HepG2 (cell line): ENCODE data around the gene ELAC2. TPM values are rescaled to one million over a fixed set of nuclear protein-coding genes. Genes with fewer than 3 reads are reported as not detected.

ENCODE experiments used
- ATAC-seq: fragments of 200-7000 bp; cut with Tn5 transposase; 3 replicates; pipeline ENCODE4 v1.9.1; 2020; ENCODE audit warnings: mild to moderate bottlenecking, moderate library complexity
- BruUV-seq: library from RNA; stranded (reverse); fragments of 400-500 nt; replicated peaks from 2 replicates; lab custom pipeline; 2021; lab: Mats Ljungman, UMichigan
- CTCF ChIA-PET: fragments of 300-600 bp; formaldehyde crosslinking; extraction: SDS; loops from one replicate; lab custom pipeline; 2021; ENCODE audit warnings: low total read pairs, inconsistent platforms, low intra/inter-chr PET ratio; lab: Yijun Ruan, JAX
- POLR2A ChIA-PET: fragments of 350-600 bp; sonication (Branson Sonifier 250); formaldehyde crosslinking; loops from one replicate; lab custom pipeline; 2020; ENCODE audit warnings: antibody characterized with exemption, inconsistent platforms; lab: Yijun Ruan, JAX
- DNase-seq: peaks from one replicate; pipeline ENCODE4 v3.0.0-alpha.2; 2015; ENCODE audit warnings: low spot score
- FAIRE-seq: peaks from 3 replicates; lab custom pipeline; 2011; peaks lifted over from hg19 to GRCh38; lab: Jason Lieb, UNC
- H2AFZ ChIP-seq: one replicate; pipeline ENCODE4 v1.6.1; 2011; ENCODE audit warnings: low read length, inconsistent platforms
- H3K27ac ChIP-seq: fragments of 300-600 bp; 3 replicates; pipeline ENCODE4 v1.8.0; 2011; ENCODE audit warnings: mixed run types, mild to moderate bottlenecking, mixed read lengths, low read length, inconsistent platforms; ENCODE audit not compliant: insufficient read depth; ENCODE audit errors: extremely low read length
- H3K27me3 ChIP-seq, 2 experiments: fragments of 200-600 bp in 1 of 2; 2 replicates in 1 of 2; 3 replicates in 1 of 2; pipeline versions ENCODE4 v1.6.0 to v1.8.0; 2011; ENCODE audit warnings: low read length in 2 of 2, mild to moderate bottlenecking in 2 of 2, moderate library complexity in 2 of 2, inconsistent platforms in 1 of 2; ENCODE audit not compliant: insufficient read depth in 2 of 2, control insufficient read depth in 1 of 2
- H3K36me3 ChIP-seq, 2 experiments: fragments of 200-600 bp in 1 of 2; replicated peaks in 1 of 2; 2 replicates in 1 of 2; 3 replicates in 1 of 2; pipeline versions ENCODE4 v1.5.1 to v1.8.0; 2011; ENCODE audit warnings: low read length in 2 of 2, inconsistent platforms in 1 of 2; ENCODE audit not compliant: insufficient read depth in 2 of 2, control insufficient read depth in 1 of 2
- H3K4me1 ChIP-seq: 2 replicates; pipeline ENCODE4 v1.5.1; 2012; ENCODE audit warnings: low read length, inconsistent platforms; ENCODE audit not compliant: insufficient read depth
- H3K4me2 ChIP-seq: 2 replicates; pipeline ENCODE4 v1.6.0; 2011; ENCODE audit warnings: low read depth, low read length, inconsistent platforms
- H3K4me3 ChIP-seq, 3 experiments: fragments of 200-600 bp in 1 of 3; sonication (generic), shearing (Covaris generic) in 1 of 3; replicated peaks in 1 of 3; 2 replicates each; pipeline ENCODE4 v1.5.1; 2011 to 2016; ENCODE audit warnings: low read length in 3 of 3, inconsistent platforms in 2 of 3, low read depth in 2 of 3, mild to moderate bottlenecking in 2 of 3, control low read depth in 1 of 3, mixed read lengths in 1 of 3; ENCODE audit not compliant: insufficient read depth in 1 of 3
- H3K79me2 ChIP-seq: one replicate; pipeline ENCODE4 v1.6.1; 2011; ENCODE audit warnings: low read length, inconsistent platforms; ENCODE audit not compliant: insufficient read depth
- H3K9ac ChIP-seq: 2 replicates; pipeline ENCODE4 v1.6.0; 2011; ENCODE audit warnings: mild to moderate bottlenecking, low read depth, low read length, inconsistent platforms; ENCODE audit not compliant: insufficient read depth
- H3K9me3 ChIP-seq: 2 replicates; pipeline ENCODE4 v1.5.1; 2012; ENCODE audit warnings: mild to moderate bottlenecking, low read length
- H4K20me1 ChIP-seq: 2 replicates; pipeline ENCODE4 v1.6.0; 2011; ENCODE audit warnings: inconsistent platforms, mild to moderate bottlenecking, low read length, moderate library complexity; ENCODE audit not compliant: insufficient read depth
- BRD4 ChIP-seq: sonication (generic); formaldehyde crosslinking; IDR thresholded peaks from 2 replicates; pipeline ENCODE4 v1.4.0; 2020; ENCODE audit warnings: missing genetic modification reagents
- MIER2 ChIP-seq: IDR thresholded peaks from 2 replicates; pipeline ENCODE4 v1.6.1; 2016; ENCODE audit warnings: missing biosample characterization, missing genetic modification reagents
- SALL2 ChIP-seq: sonication (generic); formaldehyde crosslinking; IDR thresholded peaks from 2 replicates; pipeline ENCODE4 v1.8.1; 2023; ENCODE audit warnings: mild to moderate bottlenecking, missing genetic modification reagents, inconsistent platforms
- SOX6 ChIP-seq, 2 experiments: fragments of 450-650 bp in 1 of 2; sonication (generic) in 1 of 2; formaldehyde crosslinking in 1 of 2; IDR thresholded peaks; 2 replicates each; pipeline versions ENCODE4 v1.4.0 to v1.6.1; 2017 to 2020; ENCODE audit warnings: antibody characterized with exemption in 1 of 2, mild to moderate bottlenecking in 1 of 2, missing genetic modification reagents in 1 of 2
- ZNF318 ChIP-seq: sonication (generic); formaldehyde crosslinking; IDR thresholded peaks from 2 replicates; pipeline ENCODE4 v1.4.0; 2020; ENCODE audit warnings: mild to moderate bottlenecking, missing genetic modification reagents
- ZNF543 ChIP-seq: sonication (generic); formaldehyde crosslinking; IDR thresholded peaks from 2 replicates; pipeline ENCODE4 v1.4.0; 2020; ENCODE audit warnings: mild to moderate bottlenecking, missing genetic modification reagents
- ZUFSP ChIP-seq: sonication (generic); formaldehyde crosslinking; IDR thresholded peaks from 2 replicates; pipeline ENCODE4 v1.9.0; 2021; ENCODE audit warnings: missing genetic modification reagents, mild to moderate bottlenecking, borderline replicate concordance
- WGBS: methylation state at CpG from one replicate; pipeline ENCODE4 v1.1.6; 2017; ENCODE audit warnings: low lambda C conversion rate; 5-methylcytosine and 5-hydroxymethylcytosine counted together
- in situ Hi-C: cut with HindIII; loops from 2 replicates; pipeline ENCODE4 v1.10.0; 2017; ENCODE audit warnings: low pct_unique_long_range_greater_than_20kb; ENCODE audit not compliant: extremely low pct_ligation_motif_present
- intact Hi-C: fragments of 100-400 bp; cut with micrococcal nuclease; formaldehyde crosslinking; loops from one replicate; pipeline ENCODE4 v1.10.0; 2022; ENCODE audit not compliant: unreplicated experiment
- polyA plus RNA-seq, 8 experiments: library from polyadenylated mRNA; depleted of rRNA in 3 of 8; stranded (reverse) in 7 of 8; unstranded in 1 of 8; fragments of >200 nt; fragmentation: Illumina TruSeq in 4 of 8; extraction: Trizol in 4 of 8; gene quantifications; 2 replicates each; pipeline versions ENCODE4 v1.2.1 to v1.2.3, GENCODE V29; 2011 to 2016; ENCODE audit warnings: low read depth in 4 of 8, missing spikeins in 1 of 8, mixed read lengths in 1 of 8; ENCODE audit not compliant: insufficient read depth in 1 of 8
- total RNA-seq, 5 experiments: library from RNA; depleted of rRNA; stranded (reverse); fragments of >200 nt; fragmentation: Illumina TruSeq; extraction: Trizol; gene quantifications; 2 replicates each; pipeline ENCODE4 v1.2.3, GENCODE V29; 2016; ENCODE audit warnings: low read depth in 1 of 5
- TF ChIP-seq, protein P1 (sequence below): conservative IDR thresholded peaks from 2 replicates; pipeline ENCODE4 v1.6.1; 2018; ENCODE audit warnings: missing genetic modification reagents
- TF ChIP-seq, protein P2 (sequence below): sonication (generic); formaldehyde crosslinking; IDR thresholded peaks from 2 replicates; pipeline ENCODE4 v1.8.0; 2022; ENCODE audit warnings: low read depth, missing genetic modification reagents
- TF ChIP-seq, protein P3 (sequence below): sonication (generic); formaldehyde crosslinking; IDR thresholded peaks from 2 replicates; pipeline ENCODE4 v1.4.0; 2020; ENCODE audit warnings: missing genetic modification reagents

ELAC2 gene
- total and polyA plus RNA-seq, 2 of the 13 experiments (the other 11 are each of a cell fraction or from before 2014, with no cell fraction given), result 35.6 to 50.4 TPM

GRCh38 chr17:13035420-13035819, 17.6 kb upstream of the ELAC2 start:
- DNase-seq (no peak), ATAC-seq (no peak), FAIRE-seq (no peak)
- peaks cover 14% of the 10 kb centered on the region for H3K9me3 ChIP-seq
- in situ Hi-C loops (no loop called here), intact Hi-C loops (loop anchor here (10.0 kb wide), 1 partner anchor 59 kb away; no protein-coding TSS in a partner anchor)
- 38% methylated on average over 1 of the region's 1 CpG for WGBS
- no peaks in the 10 kb centered on the region for H3K79me2 ChIP-seq
- no peak overlapping the region for H2AFZ ChIP-seq
- no peak overlapping the region for H3K27ac ChIP-seq
- H3K36me3 ChIP-seq, result no peaks in the 10 kb centered on the region
- ChIA-PET POLR2A (no interaction called here), CTCF (no interaction called here)
- no peak overlapping the region for H3K9ac ChIP-seq
- BruUV-seq, result no TSS peak
- 0 out of 2 replicates have a peak, but pooled peaks cover 5% of the 10 kb centered on the region for H3K4me1 ChIP-seq
- no peaks in the 10 kb centered on the region for H4K20me1 ChIP-seq
- no peak overlapping the region for H3K4me2 ChIP-seq
- no peaks in the 10 kb centered on the region for H3K27me3 ChIP-seq
- H3K4me3 ChIP-seq, result no peak overlapping the region
- TF ChIP-seq ZUFSP (CRISPR knock-in tag) (no peak), BRD4 (CRISPR knock-in tag) (no peak), SOX6 (IDR thresholded peaks at IDR 0.05) (no peak), SOX6 (CRISPR knock-in tag; IDR thresholded peaks at IDR 0.05) (no peak), MIER2 (CRISPR knock-in tag) (no peak), SALL2 (CRISPR knock-in tag) (no peak), ZNF543 (CRISPR knock-in tag) (no peak), ZNF318 (CRISPR knock-in tag) (no peak)
- TF ChIP-seq, protein P1, sequence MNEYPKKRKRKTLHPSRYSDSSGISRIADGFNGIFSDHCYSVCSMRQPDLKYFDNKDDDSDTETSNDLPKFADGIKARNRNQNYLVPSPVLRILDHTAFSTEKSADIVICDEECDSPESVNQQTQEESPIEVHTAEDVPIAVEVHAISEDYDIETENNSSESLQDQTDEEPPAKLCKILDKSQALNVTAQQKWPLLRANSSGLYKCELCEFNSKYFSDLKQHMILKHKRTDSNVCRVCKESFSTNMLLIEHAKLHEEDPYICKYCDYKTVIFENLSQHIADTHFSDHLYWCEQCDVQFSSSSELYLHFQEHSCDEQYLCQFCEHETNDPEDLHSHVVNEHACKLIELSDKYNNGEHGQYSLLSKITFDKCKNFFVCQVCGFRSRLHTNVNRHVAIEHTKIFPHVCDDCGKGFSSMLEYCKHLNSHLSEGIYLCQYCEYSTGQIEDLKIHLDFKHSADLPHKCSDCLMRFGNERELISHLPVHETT (CRISPR knock-in tag), result no peak
- TF ChIP-seq, protein P2, sequence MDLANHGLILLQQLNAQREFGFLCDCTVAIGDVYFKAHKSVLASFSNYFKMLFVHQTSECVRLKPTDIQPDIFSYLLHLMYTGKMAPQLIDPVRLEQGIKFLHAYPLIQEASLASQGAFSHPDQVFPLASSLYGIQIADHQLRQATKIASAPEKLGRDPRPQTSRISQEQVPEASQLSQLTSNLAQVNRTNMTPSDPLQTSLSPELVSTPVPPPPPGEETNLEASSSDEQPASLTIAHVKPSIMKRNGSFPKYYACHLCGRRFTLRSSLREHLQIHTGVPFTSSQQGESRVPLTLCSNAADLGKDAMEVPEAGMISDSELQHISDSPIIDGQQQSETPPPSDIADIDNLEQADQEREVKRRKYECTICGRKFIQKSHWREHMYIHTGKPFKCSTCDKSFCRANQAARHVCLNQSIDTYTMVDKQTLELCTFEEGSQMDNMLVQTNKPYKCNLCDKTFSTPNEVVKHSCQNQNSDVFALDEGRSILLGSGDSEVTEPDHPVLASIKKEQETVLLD (CRISPR knock-in tag), result no peak
- TF ChIP-seq, protein P3, sequence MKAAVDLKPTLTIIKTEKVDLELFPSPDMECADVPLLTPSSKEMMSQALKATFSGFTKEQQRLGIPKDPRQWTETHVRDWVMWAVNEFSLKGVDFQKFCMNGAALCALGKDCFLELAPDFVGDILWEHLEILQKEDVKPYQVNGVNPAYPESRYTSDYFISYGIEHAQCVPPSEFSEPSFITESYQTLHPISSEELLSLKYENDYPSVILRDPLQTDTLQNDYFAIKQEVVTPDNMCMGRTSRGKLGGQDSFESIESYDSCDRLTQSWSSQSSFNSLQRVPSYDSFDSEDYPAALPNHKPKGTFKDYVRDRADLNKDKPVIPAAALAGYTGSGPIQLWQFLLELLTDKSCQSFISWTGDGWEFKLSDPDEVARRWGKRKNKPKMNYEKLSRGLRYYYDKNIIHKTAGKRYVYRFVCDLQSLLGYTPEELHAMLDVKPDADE, result no peak
